Measurements from ENCODE around the gene SORCS2.

SORCS2 gene

GRCh38 chr4:7233601-7234000, 41.3 kb downstream of the SORCS2 start:
- H3K36me3 Mint-ChIP-seq = no peaks in the 10 kb centered on the region
- H3K4me3 Mint-ChIP-seq = no peak overlapping the region
- H3K27ac Mint-ChIP-seq = no peak overlapping the region
- H3K4me1 Mint-ChIP-seq = no peaks in the 10 kb centered on the region
- DNase-seq (ENCODE audit: low spot score in 2 of 2) = no peak
- no peak for ATAC-seq
- peaks cover 3% of the 10 kb centered on the region for H3K9me3 Mint-ChIP-seq

GRCh38 chr4:7234355-7235029, 42.2 kb downstream of the SORCS2 start:
- H3K36me3 Mint-ChIP-seq = no peaks in the 10 kb centered on the region
- no peak overlapping the region for H3K27ac Mint-ChIP-seq
- no peak overlapping the region for H3K4me3 Mint-ChIP-seq
- H3K4me1 Mint-ChIP-seq = no peaks in the 10 kb centered on the region
- H3K9me3 Mint-ChIP-seq = peaks cover 6% of the 10 kb centered on the region
- ATAC-seq (no peak), DNase-seq (ENCODE audit: low spot score in 2 of 2) (no peak)

GRCh38 chr4:7235030-7235380, 42.7 kb downstream of the SORCS2 start:
- no peak for ATAC-seq
- no peak overlapping the region for H3K4me3 Mint-ChIP-seq
- no peak overlapping the region for H3K27ac Mint-ChIP-seq
- no peaks in the 10 kb centered on the region for H3K36me3 Mint-ChIP-seq
- H3K4me1 Mint-ChIP-seq = no peaks in the 10 kb centered on the region
- H3K9me3 Mint-ChIP-seq = peaks cover 6% of the 10 kb centered on the region
- no peak for DNase-seq (ENCODE audit: low spot score in 2 of 2)

- H3K36me3 Mint-ChIP-seq = no peaks in the 10 kb centered on the region
- H3K4me1 Mint-ChIP-seq = no peaks in the 10 kb centered on the region
- no peak for DNase-seq (ENCODE audit: low spot score in 2 of 2)
- ATAC-seq = no peak
- H3K4me3 Mint-ChIP-seq = no peak overlapping the region
- H3K27ac Mint-ChIP-seq = no peak overlapping the region
- peaks cover 6% of the 10 kb centered on the region for H3K9me3 Mint-ChIP-seq
These were observed 44.5 kb downstream of the SORCS2 start for GRCh38 chr4:7236847-7237246.

- Mint-ChIP-seq H3K4me1 (no peaks in the 10 kb centered on the region), H3K36me3 (no peaks in the 10 kb centered on the region), H3K9me3 (peaks cover 6% of the 10 kb centered on the region), H3K4me3 (no peak overlapping the region), H3K27ac (no peak overlapping the region)
- ATAC-seq (no peak), DNase-seq (ENCODE audit: low spot score in 2 of 2) (no peak)
These were observed 45.5 kb downstream of the SORCS2 start for GRCh38 chr4:7237873-7238272.

- no peak overlapping the region for H3K4me3 Mint-ChIP-seq
- H3K36me3 Mint-ChIP-seq = no peaks in the 10 kb centered on the region
- no peaks in the 10 kb centered on the region for H3K4me1 Mint-ChIP-seq
- DNase-seq (ENCODE audit: low spot score in 2 of 2) (no peak), ATAC-seq (no peak)
- H3K27ac Mint-ChIP-seq = no peak overlapping the region
- peaks cover 6% of the 10 kb centered on the region for H3K9me3 Mint-ChIP-seq
These were observed 46.1 kb downstream of the SORCS2 start for GRCh38 chr4:7238300-7238960.

GRCh38 chr4:7239101-7239820, 46.9 kb downstream of the SORCS2 start:
- no peak for DNase-seq (ENCODE audit: low spot score in 2 of 2)
- H3K36me3 Mint-ChIP-seq = no peaks in the 10 kb centered on the region
- ATAC-seq = no peak
- no peaks in the 10 kb centered on the region for H3K4me1 Mint-ChIP-seq
- H3K4me3 Mint-ChIP-seq = no peak overlapping the region
- H3K27ac Mint-ChIP-seq = no peak overlapping the region
- H3K9me3 Mint-ChIP-seq = peaks cover 6% of the 10 kb centered on the region

- H3K4me3 Mint-ChIP-seq = no peak overlapping the region
- no peak overlapping the region for H3K27ac Mint-ChIP-seq
- peaks cover 6% of the 10 kb centered on the region for H3K9me3 Mint-ChIP-seq
- no peak for DNase-seq (ENCODE audit: low spot score in 2 of 2)
- no peaks in the 10 kb centered on the region for H3K4me1 Mint-ChIP-seq
- no peaks in the 10 kb centered on the region for H3K36me3 Mint-ChIP-seq
- no peak for ATAC-seq
These were observed 47.5 kb downstream of the SORCS2 start for GRCh38 chr4:7239844-7240243.

- H3K4me1 Mint-ChIP-seq = no peaks in the 10 kb centered on the region
- H3K9me3 Mint-ChIP-seq = peaks cover 6% of the 10 kb centered on the region
- H3K27ac Mint-ChIP-seq = no peak overlapping the region
- no peak overlapping the region for H3K4me3 Mint-ChIP-seq
- no peak for DNase-seq (ENCODE audit: low spot score in 2 of 2)
- H3K36me3 Mint-ChIP-seq = no peaks in the 10 kb centered on the region
- ATAC-seq = no peak
These were observed 48.0 kb downstream of the SORCS2 start for GRCh38 chr4:7240306-7240705.

GRCh38 chr4:7241597-7242125, 49.3 kb downstream of the SORCS2 start:
- ATAC-seq (no peak), DNase-seq (ENCODE audit: low spot score in 2 of 2) (no peak)
- Mint-ChIP-seq H3K36me3 (no peaks in the 10 kb centered on the region), H3K4me1 (no peaks in the 10 kb centered on the region), H3K27ac (no peak overlapping the region), H3K4me3 (no peak overlapping the region), H3K9me3 (peaks cover 6% of the 10 kb centered on the region)

GRCh38 chr4:7242766-7243165, 50.4 kb downstream of the SORCS2 start:
- no peak for ATAC-seq
- no peak overlapping the region for H3K4me3 Mint-ChIP-seq
- no peaks in the 10 kb centered on the region for H3K36me3 Mint-ChIP-seq
- peaks cover 6% of the 10 kb centered on the region for H3K9me3 Mint-ChIP-seq
- DNase-seq (ENCODE audit: low spot score in 2 of 2) = no peak
- H3K4me1 Mint-ChIP-seq = no peaks in the 10 kb centered on the region
- peak overlapping the region; percentile 53 for H3K27ac Mint-ChIP-seq

- no peak overlapping the region for H3K27ac Mint-ChIP-seq
- H3K9me3 Mint-ChIP-seq = peaks cover 3% of the 10 kb centered on the region
- no peaks in the 10 kb centered on the region for H3K4me1 Mint-ChIP-seq
- ATAC-seq = no peak
- H3K4me3 Mint-ChIP-seq = no peak overlapping the region
- no peak for DNase-seq (ENCODE audit: low spot score in 2 of 2)
- no peaks in the 10 kb centered on the region for H3K36me3 Mint-ChIP-seq
These were observed 51.4 kb downstream of the SORCS2 start for GRCh38 chr4:7243609-7244330.

- Mint-ChIP-seq H3K4me1 (no peaks in the 10 kb centered on the region), H3K36me3 (no peaks in the 10 kb centered on the region), H3K27ac (no peak overlapping the region), H3K9me3 (peaks cover 4% of the 10 kb centered on the region), H3K4me3 (no peak overlapping the region)
- DNase-seq (ENCODE audit: low spot score in 2 of 2) (no peak), ATAC-seq (no peak)
These were observed 52.0 kb downstream of the SORCS2 start for GRCh38 chr4:7244331-7244665.

- no peak for ATAC-seq
- H3K4me1 Mint-ChIP-seq = no peaks in the 10 kb centered on the region
- peaks cover 3% of the 10 kb centered on the region for H3K9me3 Mint-ChIP-seq
- H3K4me3 Mint-ChIP-seq = no peak overlapping the region
- DNase-seq (ENCODE audit: low spot score in 2 of 2) = no peak
- no peaks in the 10 kb centered on the region for H3K36me3 Mint-ChIP-seq
- no peak overlapping the region for H3K27ac Mint-ChIP-seq
These were observed 52.5 kb downstream of the SORCS2 start for GRCh38 chr4:7244751-7245320.

GRCh38 chr4:7247521-7247920, 55.2 kb downstream of the SORCS2 start:
- H3K4me1 Mint-ChIP-seq = no peaks in the 10 kb centered on the region
- ATAC-seq (no peak), DNase-seq (ENCODE audit: low spot score in 2 of 2) (no peak)
- H3K9me3 Mint-ChIP-seq = peaks cover 3% of the 10 kb centered on the region
- no peak overlapping the region for H3K4me3 Mint-ChIP-seq
- no peak overlapping the region for H3K27ac Mint-ChIP-seq
- no peaks in the 10 kb centered on the region for H3K36me3 Mint-ChIP-seq
